CMK (cell line): ENCODE data around the gene UROC1.

ENCODE experiments used
- DNase-seq: peaks from one replicate; pipeline ENCODE4 v3.0.0-alpha.2; 2010; ENCODE audit warnings: low read depth

Gene UROC1

DNA sequence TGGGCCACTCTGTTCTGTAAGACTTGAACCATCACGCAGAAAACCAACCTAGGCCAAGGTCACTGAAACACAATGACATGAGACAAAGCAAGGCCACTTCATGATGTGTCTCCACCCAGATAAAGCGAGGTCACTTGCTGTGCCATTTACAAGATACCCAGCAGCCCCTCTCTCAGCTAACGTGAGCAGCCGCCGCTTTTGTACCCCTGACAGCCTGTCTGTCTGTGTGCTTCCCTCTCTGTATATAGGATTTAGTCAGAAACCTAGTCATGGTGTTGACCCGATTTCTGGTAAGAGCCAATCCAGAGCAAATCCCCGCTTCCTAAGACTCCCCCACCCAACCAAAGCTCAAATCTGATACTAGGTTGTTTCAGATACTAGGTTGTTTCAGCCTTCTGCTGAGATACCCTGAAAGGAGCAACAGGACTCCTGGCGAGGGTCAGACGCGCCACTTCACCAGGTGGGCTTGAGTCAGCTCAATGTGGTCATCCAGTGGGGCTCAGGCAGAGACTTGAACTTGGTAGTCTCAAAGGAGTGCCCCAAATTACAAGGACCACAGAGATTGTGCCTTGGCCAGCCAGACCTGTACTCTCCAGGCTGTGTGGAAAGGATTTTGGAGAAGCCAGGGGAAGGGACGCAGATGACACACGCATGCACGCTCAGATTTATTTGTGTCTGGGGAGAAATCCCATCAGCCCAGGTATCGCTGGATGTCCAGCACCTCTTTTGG is 38.8 kb downstream of the UROC1 start:
- DNase-seq = no peak

DNA sequence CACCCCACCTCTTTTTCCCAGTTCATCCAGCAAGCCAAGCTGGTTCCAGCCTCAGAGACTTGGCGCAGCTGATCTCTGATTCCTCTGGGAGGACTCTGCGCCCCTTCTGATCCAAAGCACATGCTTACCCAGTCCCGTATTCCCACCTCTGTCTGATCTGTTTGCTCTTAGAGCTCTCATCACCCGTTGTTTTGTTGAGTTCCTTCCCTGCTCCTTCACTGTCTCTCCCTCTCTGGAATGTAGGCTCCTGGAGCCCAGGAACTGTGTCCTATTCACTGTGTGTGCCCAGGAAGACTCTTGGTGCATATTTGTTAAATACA is 40.6 kb downstream of the UROC1 start:
- DNase-seq = no peak

DNA sequence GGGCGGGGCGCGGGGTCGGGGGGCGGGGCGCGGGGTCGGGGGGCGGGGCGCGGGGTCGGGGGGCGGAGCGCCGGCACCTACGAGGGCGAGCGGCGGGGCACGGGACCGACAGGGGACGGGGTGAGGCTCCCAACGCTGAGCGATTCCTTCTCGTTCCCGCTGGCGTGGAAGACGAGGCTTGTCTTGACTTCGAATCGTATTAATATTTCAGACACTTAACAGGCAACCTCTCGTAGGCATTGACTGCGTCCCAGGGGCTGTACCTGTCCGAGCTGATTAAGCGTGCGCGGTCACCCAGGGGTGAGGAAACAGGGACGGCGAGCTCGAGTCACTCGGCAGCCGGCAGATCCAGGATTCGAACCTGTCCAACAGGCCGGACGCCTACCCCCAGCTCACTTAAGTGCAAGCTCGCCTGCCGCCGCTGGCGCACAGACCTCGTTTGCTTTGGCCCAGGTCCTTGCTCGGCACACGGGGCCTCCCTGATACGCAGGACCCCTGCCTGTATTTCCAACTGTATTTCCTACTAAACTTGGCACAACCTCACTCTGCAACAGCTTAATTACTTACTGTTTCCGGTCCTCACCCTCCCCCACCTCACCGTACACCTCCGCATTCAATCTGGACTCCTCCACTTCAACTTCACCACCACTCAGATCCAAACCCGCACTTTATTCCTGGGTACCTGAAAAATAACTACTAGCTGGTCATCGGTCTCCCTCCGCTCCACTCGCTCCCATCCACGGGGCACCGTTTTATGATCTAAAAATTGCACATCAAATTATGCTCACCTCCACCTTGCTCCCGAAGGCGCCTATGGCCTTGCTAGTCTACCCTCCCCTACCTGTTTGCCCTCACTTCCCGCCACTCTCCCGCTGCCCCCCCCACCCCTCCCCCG is 41.2 kb downstream of the UROC1 start:
- no peak for DNase-seq

DNA sequence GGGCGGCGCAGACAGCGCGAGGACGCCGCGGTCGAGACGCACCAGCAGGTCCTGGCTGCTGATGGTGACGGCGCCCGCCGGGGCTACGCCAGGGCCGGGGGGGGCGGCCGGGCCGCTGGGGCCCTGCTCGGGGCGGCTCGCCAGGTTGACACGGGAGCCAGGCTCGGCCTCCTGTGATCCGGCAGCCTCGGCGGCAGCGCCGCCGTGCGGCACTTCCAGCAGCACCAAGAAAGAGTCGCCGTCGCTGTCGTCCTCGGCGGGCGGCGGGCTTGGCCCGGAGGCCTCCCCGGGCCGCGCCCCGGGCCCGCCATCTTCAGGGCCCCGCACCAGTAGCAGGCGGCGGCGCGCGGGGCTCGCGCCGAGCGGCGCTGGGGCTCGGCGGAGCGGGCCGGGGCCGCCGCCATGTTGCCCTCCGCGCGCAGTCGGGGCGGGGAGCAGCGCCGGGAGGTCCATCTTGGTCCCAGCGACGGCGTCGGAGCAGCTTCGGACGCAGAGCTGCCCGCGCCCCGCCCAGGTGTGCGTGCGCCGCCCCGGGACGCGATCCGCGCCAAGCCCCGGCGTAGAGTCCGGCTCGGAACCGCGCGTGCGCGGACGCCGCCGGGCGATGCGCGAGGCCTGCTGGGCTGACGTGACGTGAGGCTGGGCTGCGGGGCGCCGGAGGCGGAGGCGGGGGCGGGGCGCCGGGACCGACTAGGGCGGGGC is 42.0 kb downstream of the UROC1 start, which contains the start of gene ZXDC:
Gene ZXDC, minus strand, starts transcription at position 479 of the 702 bp plus-strand sequence. Its CDS starts 26 bp downstream, at position 453.
- DNase-seq = peak; percentile 81

DNA sequence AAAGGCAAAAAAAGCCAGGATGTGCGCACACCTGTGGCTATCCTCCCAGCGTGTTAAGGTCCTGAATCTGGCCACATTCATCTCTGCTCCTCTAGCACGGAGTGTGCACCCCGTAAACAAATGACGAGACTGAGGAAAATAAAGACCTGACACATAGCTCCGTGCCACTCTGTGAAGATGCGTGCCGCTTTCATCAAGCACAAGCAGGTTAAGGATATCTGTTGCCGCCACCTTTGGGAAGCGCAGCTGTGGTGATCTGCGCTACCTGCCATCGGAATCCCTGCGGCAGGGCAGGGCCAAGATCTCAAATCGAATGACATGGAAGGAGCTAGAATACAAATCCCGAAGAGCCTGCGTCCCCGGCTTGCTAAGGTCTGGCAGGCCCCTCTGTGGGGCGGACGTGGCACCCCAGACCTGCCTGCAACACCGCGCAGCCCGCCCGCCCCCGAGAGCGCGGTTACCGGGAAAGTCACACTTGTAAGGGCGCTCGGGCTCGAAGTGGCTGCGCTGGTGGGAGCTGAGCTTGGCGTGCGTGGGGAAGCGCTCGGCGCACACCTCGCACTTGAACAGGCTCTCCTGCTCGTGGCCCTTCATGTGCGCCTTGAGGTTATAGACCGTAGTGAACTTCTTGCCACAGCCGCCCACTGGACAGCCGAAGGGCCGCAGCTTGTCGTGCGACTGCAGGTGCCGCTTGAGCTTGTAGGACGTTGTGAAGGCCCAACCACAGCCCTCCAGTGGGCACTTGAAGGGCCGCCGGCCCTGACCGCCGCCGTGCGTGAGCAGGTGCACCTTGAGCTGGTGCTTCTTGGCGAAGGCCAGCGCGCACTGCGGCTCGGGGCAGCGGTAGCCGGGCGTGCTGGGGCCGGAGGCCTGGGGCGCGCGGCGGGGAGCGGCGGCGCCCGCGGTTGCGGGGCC is 42.8 kb downstream of the UROC1 start:
- DNase-seq = no peak

DNA sequence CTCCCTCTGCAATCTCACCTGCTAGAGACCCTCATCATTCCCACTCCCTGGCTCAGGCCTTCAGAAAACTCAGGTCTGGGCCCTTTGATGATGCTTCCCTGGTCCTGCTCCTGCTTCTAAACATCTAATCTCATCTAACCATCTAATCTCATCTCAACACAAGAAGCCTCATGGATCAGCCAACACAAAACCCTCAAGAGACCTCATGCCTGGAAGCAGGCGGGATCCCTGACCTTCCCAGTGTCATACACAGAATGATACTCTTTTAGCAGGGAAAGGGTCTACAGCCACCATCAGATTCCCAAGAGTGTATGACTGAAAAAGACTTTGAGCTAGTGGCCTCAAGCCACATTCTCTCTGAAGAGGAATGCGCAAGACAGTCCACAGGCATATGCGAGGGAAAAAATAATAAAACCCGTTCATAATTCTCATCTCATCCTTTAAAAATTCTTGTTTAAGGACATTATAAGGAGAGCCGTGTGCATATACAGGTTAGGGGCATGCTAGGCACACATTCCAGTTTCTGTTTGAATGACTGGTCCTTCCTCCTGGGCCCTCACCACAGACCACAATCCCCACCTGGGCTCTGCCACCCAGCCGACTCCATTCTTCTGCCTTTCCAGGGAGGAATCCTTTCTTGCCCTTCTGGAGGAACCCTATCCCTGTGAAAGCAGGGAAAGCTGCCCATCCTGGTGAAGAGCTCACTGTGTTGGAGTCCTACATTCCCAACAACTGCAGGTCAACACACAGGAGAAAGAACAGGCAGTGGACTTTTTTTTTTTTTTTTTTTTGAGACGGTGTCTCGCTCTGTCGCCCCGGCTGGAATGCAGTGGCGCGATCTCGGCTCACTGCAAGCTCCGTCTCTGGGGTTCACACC is 44.0 kb downstream of the UROC1 start:
- no peak for DNase-seq

DNA sequence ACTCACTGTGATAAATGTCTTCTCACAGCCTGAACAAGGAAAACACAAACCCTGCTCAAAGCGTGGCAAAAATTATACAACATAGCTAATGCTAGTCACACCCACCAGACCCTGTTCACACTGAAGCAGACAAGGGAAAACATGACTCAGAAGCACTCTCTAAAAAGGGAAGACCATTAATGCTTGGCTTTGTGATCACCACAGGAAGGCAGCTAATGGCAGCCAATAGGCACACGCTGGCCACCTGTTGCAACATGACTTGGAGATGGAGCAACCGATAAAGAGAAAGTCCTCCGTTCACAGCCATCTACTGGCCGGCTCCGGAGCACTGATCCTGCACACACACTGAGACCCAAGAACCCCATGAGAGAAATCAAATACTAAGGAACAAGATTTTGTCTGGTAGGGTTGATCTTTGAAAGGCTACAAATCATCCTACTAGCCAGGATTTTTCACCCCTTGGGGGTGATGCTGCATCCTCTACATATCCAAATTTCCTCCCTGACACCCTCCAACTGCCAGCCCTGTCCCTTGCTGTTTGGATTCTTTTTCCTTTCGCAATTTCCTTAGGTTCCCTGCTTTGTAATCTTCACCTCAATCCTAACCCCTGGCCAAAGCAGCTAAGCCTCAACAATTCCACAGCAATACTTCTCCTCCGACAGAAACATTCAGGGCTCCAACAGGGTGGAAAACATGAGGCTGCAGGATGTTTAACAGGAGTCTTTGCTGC is 45.1 kb downstream of the UROC1 start:
- no peak for DNase-seq

DNA sequence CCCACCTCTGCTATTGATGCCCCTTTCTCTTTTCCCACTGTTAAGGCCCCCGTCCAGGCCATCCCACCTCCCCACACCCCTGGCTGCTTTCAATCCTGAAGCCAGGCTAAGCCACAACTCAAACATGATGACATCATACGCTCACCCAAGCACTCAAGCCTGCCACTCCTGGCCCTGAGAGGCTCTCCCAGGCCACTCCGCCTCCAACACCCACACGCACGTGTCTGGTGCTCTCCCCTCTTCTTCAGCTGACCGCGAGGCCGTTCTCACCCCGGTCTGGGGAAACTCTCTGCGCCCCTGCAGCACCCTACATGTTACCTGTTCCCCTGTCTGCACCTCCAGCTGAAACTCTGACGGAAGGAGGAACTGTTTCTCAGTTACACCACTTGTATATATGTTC is 48.1 kb downstream of the UROC1 start:
- no peak for DNase-seq

DNA sequence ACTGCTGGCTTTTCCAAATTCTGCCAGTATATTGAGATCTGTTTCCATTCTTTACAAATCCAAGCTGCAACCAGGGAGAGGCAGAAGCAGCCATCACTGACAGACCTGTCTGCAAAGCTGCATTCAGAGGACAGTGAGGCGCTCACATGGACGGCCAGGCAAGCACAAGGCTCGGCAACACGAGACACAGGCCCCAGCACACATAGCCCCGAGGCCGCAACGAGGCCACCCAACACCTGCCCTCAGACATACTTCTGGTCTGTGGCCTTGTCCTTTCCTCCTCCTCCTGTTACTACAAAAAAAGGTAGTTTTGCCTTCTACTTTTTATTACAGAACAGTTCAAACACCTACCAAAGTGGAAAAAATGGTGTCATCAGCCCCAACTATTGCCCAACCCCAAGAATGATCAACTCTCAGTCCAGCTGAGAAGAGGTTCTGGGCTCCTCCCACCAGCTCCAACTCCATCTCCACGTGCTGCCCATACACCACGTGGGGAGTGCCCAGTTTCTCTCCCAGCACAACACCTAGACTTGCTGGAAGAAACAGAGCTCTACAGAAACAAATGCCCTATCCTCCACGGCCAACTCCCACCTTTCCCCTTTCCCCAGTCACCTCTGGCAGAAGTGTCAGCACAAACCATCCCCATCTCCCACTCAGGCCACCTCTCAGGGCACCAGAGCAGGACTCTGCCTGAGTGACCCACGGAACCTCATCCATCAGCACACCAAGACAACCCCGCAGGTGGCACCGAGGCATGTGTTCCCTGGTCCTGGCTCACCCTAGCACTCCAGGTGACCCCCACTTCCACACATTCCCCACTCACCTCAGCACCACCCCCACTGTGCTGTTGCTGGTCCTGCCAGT is 49.3 kb downstream of the UROC1 start:
- DNase-seq = no peak

DNA sequence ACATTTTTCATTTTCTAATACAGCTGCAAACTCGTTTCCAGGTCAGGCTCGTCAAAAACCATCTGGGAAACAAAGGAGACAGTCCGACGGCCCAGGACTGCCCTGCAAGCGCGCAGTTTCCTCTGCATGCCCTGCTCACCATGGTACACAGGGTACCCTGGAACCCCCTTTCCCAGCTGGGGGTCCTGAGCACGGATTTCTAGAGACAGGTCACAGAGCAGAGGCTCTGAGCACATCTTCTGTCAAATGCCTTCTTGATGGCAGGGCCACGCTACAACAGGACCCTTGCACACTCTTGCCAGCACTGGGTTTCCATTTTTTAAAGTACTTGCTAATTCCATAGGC is 50.0 kb downstream of the UROC1 start:
- no peak for DNase-seq

DNA sequence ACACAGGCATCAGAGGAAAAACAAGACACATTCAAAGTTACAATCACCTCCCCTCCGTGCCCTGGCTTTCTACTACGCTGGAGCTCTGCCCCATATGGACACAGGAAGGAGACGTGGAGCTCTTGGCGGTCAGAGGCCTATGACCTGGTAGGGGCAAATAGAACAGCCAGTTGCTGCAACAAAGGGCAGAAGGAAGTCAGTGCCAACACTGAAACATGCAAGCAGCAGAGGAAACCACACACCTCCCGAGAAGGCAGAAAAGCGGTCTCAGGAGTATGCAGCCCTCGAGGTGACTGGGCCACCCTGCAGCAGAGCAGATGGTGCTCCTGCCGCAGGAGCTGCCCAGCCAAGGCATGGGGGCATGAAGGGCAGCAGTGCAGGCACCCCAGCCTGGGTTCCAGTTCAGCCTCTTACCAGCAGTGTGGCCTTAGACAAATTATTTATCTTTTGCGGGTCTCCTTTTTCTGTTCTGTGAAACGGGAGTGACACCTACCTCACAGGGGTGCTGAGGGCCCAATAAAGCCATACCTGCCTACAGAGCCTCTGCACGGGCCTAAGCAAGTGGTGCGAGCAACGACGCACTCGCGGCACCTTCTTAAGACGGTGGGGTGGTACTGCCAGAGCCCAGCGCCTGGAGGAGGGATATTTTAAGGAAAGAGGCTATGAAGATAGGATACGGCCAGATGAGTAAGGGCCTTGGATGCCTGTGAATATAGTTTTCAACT is 50.5 kb downstream of the UROC1 start:
- no peak for DNase-seq

DNA sequence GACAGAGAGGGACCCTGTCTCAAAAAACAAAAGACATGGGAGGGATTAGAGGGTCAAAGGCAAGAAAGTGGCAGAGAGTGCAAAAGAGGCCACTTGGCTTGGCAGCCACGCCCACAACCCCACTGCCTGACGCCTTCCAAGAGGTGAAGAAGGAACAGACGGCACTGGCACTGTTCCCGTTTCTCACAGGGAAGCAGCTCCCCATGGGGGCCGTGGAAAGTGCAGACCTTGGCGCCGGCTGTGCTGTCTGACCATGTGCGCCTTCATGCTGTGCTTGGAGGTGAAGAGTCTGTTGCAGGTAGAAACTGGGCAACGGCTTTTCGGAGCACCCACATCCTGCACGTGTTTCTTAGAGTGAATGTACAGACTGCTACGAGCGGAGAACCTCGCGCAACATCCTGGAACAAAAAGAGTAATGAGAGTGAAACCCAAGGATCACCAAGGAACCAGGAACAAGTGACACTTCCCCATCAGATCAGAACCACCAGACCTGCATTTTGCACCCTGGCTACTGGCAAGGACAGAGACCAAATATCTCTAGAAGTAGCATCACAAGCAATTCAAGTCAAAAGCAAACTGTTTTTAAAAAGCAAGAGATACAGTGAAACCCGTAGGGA is 51.5 kb downstream of the UROC1 start:
- DNase-seq = no peak

DNA sequence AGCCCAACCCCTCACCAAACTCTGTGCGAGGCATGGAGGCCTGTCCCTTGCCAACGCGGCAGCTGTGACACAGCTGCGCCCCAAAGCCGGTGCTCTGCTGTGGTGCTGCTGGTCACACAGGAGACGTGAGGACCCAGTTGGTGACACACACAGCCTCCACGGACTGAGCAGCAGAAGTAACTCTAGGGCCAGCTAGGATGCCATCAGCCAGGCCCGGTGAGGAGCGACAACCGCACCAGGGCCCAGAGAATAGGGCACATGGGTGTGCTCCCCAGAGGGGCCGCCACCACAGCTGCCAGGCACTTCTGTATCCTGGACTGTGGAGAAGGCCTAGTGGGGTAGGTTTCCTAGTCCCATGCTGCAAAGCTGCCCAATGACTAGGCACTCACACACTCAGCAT is 52.6 kb downstream of the UROC1 start:
- DNase-seq = no peak

DNA sequence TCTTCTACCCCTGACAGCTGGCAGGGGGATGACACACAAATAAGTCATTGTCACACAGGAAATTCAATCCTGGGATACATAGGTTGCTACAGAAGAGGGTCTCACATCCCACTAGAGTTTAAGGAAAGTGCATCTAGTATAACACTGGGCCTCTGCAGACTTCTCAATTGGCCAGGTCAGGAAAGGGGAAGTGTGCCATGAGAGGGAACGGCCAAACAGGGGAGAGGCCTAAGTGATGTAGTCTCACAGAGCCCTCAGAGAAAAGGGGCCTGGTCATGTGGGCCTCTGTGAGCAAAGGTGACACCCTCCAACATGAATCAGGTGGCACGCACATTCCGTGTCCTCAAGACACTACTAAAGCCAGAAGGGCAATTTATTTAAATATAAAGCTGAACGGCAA is 53.1 kb downstream of the UROC1 start:
- DNase-seq = no peak

DNA sequence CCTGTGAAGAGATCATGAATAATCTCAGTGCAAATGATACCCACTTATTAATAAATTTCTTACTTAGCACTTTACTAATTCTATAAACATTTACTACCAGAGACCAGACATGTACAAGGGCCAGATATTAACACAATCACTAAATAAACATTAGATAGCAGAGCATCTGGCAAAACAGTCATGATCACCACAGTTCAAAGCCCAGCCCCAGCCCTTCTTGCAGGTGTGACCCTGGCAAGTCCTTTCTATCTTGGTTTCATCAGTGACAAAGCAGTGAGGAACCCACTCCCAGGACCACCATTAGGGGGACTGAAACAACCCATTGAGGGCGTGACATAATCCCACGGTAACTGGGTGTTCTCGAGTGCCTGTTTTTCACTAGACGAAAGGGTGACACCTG is 53.5 kb downstream of the UROC1 start:
- DNase-seq = no peak

DNA sequence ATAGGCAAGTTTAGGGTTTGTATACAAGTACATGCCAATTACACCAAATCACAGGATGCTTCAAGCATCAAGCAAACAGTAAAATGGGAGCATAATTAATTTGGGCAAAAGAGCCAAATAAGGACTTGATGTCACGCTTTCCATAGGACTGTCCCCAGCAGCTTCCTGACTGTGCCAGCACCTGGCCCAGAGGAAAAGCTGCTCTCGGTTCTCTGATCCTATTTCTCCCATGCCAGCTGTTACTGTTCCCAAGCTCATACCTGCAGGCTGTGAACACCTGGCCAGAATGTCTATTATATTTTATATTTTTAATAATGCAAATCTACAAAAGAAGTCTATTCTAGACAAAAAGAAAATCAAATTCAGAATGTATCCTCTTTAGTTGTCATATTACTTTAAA is 54.1 kb downstream of the UROC1 start:
- no peak for DNase-seq

DNA sequence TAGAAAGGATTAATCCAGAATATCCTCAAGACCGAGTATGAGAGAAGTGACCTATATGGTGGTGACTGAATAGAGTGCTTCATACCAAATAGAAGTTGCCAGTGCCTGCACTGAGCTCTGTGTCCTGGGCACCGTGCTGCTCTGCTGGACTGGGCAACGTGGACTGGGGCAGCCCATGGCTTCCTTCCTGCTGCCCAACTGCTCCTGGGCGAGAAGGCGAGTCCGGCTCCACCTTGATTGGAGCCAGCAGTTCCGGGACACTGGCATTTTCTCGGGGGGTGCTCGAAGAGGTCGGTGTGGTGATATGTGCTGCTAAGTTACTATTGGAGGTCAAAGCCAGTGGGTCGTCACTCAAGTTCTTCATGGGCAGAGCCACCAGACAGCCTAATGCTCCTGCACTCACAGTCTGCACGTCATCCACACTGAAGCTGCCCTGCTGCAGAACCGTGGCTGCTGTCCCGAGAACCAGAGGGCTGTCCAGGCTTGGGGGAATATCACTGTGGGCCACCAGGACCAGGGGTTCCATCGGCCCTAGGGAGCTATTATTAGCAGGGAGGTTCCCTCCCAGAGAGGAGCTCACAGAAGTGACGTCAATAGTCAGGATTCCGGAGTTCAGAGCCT is 56.0 kb downstream of the UROC1 start:
- no peak for DNase-seq

DNA sequence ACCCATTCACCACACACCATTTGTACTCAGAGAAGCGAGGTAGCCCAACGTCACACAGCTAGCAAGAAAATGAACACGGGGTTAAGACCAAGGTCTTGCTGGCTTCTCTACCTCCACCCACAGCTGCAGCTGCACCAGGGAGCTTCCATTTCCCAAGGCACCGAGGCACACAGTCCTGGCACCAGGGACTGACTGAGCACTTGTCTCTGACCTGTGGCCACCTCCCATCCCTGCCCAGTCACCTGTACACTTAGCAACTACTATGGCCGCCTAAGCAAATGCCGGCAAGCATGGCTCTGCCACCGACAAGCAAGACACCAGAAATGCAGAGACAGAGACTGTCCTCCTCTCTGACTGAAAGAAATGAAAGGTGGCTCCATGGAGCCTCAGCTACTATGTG is 57.2 kb downstream of the UROC1 start:
- DNase-seq = no peak
